Measurements from ENCODE around the gene CIB1.

GRCh38 chr15:90184119-90184785, 49.5 kb downstream of the CIB1 start:
- TF ChIP-seq EZH2 (IDR thresholded peaks at IDR 0.05; ENCODE audit: borderline replicate concordance), result no peak
- peak; percentile 3 for TF ChIP-seq CTCF (IDR thresholded peaks at IDR 0.05; ENCODE audit: poor library complexity)
